AG09309 (cell line): ENCODE measurements around the gene SRL.

ENCODE experiments used
- DNase-seq: peaks from one replicate; pipeline ENCODE4 v3.0.0-alpha.2; 2010; ENCODE audit warnings: low read depth
- H3K4me3 ChIP-seq: 2 replicates; pipeline ENCODE4 v1.5.1; 2011; ENCODE audit warnings: mild to moderate bottlenecking, low read depth, low read length, moderate library complexity; ENCODE audit not compliant: control insufficient read depth
- CTCF ChIP-seq: IDR thresholded peaks from 2 replicates; pipeline ENCODE4 v1.5.1; 2011; ENCODE audit warnings: mild to moderate bottlenecking, low read depth, low read length, inconsistent platforms; ENCODE audit not compliant: insufficient read depth, control insufficient read depth; ENCODE audit errors: missing control alignments

The SRL gene

GRCh38 chr16:4194661-4195060, 47.2 kb downstream of the SRL start:
- no peak overlapping the region for H3K4me3 ChIP-seq
- DNase-seq = no peak
- TF ChIP-seq CTCF = no peak

DNA sequence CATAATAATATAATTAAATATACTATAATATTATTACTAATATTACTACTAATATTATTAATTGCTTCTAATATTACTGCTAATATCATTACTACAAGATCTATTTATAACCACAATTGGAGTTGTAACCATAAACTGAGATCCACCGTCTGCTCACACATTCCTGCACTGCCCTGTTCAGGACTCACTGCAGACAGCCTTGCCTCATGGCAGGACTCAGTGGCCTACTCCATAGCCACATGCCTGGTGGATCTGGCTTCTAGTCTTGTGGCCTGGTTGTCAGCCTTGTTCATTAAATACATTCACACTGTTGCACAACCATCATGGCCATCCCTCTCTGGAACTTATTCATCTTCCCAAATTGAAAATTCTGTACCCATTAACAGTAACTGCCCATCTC, 48.0 kb downstream of the SRL start:
- no peak for DNase-seq
- TF ChIP-seq CTCF = no peak
- H3K4me3 ChIP-seq = no peak overlapping the region

- DNase-seq = no peak
- TF ChIP-seq CTCF = no peak
- H3K4me3 ChIP-seq = no peak overlapping the region
Observed at GRCh38 chr16:4192206-4192605, 49.7 kb downstream of the SRL start.

DNA sequence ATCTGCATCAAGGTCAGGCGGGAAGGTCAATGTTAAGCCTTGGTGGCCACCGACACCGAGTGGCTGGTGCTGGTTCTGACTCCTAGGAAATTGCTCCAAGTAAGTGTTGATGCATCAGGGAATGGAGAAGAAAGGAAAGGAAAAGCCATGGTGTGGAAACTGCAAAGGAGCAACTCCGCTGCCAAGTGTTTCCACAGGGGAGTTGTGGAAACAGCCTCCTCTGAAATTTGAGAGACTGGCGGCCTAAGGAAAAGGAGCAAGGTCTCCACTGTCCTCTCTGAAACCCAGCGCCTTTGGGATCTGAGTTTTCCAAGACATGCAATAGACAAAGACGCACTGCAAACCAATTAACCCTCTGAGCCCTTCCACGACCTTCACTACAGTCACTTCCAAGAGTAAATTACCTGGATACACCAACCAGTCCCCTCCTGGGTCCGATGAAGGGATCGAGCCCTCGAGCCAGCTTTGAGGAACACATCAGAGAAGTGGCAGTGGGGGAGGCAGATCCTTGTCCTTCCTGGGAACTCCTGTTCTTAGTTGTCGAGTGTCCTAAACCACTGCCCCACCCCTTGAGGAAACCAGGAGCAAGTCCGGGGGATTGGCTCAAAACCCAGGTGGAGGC, 51.1 kb downstream of the SRL start:
- no peak for TF ChIP-seq CTCF
- H3K4me3 ChIP-seq = no peak overlapping the region
- no peak for DNase-seq

- TF ChIP-seq CTCF = no peak
- no peak for DNase-seq
- H3K4me3 ChIP-seq = no peak overlapping the region
Observed at GRCh38 chr16:4190086-4190485, 51.8 kb downstream of the SRL start.

DNA sequence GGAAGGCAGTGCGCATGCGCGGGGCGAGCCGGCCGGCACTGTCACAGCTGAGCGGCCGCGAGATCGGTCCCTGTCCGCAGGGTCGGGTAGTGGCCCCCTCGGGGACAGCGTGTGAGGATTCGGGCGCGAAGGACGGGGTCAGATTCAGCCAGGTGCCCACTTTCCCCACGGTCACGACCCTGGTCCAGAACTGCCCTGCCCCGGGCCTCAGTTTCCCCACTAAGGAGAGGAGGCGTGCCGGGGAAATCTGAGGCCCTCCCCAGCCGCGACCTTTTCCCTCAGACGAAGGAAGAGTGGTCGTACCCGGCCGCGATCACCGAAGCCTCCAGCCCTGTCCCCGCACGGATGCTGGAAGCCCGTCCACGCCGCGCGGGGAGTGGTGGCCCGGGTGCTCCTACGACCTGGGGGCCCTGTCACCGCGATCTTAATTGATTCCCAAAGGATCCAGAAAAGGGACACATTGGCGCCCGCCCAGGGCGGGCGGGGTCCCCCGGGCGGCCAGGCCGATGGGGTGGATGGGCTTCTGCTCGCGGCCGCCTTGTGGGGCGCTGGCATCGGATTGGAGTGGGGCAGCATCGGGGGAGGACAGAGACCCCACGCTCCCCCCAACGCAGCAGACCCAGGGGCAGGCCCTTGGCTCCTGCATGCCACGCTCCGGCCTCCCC, 57.7 kb downstream of the SRL start:
- H3K4me3 ChIP-seq = peak overlapping the region; percentile 90
- DNase-seq = no peak
- no peak for TF ChIP-seq CTCF
